Thoracic aorta (tissue), 2 donors: Measurements from ENCODE around the gene CCL23. TPM values are rescaled to one million over a fixed set of nuclear protein-coding genes. Genes with fewer than 3 reads are reported as not detected.

Experiments
- ATAC-seq: fragments of 150-250 bp; one replicate; pipeline ENCODE4 v1.8.0; 2017; ENCODE audit warnings: low read depth; ENCODE audit not compliant: insufficient number of reproducible peaks, low FRiP score
- DNase-seq: peaks from one replicate; pipeline ENCODE4 v3.0.0-alpha.2; 2020; ENCODE audit warnings: low spot score
- H3K27ac ChIP-seq, 2 donors: fragments of 200-600 bp; sonication (generic); 1 replicate in 1 of 2; 2 replicates in 1 of 2; pipeline ENCODE4 v1.5.1; 2016; ENCODE audit warnings: mild to moderate bottlenecking in 2 of 2, moderate library complexity in 2 of 2
- H3K27me3 ChIP-seq: fragments of 200-600 bp; sonication (generic); replicated peaks from 2 replicates; pipeline ENCODE4 v1.6.0; 2016; ENCODE audit warnings: mild to moderate bottlenecking; ENCODE audit not compliant: insufficient read depth
- H3K36me3 ChIP-seq: fragments of 200-600 bp; sonication (generic); one replicate; pipeline ENCODE4 v1.5.1; 2016
- H3K4me1 ChIP-seq, 2 donors: fragments of 200-600 bp; sonication (generic); 1 replicate in 1 of 2; 2 replicates in 1 of 2; pipeline versions ENCODE4 v1.5.1 to v1.6.0; 2016; ENCODE audit warnings: low read depth in 2 of 2, mild to moderate bottlenecking in 1 of 2; ENCODE audit not compliant: control insufficient read depth in 1 of 2
- H3K4me3 ChIP-seq: fragments of 200-600 bp; sonication (generic); 2 replicates; pipeline ENCODE4 v1.5.1; 2016; ENCODE audit warnings: mild to moderate bottlenecking
- H3K9me3 ChIP-seq: fragments of 200-600 bp; sonication (generic); 2 replicates; pipeline ENCODE4 v1.5.1; 2016
- CTCF ChIP-seq: fragments of 200-600 bp; sonication (generic); IDR thresholded peaks from one replicate; pipeline ENCODE4 v1.5.1; 2019; ENCODE audit warnings: antibody characterized with exemption
- total RNA-seq, 2 donors: library from RNA; depleted of rRNA; stranded (reverse); fragments of >200 nt; gene quantifications; one replicate each; pipeline versions ENCODE4 v1.1.0 to v1.2.3, GENCODE V29; 2016

CCL23 gene
- total RNA-seq, 2 donors from 2014 or later = not detected

- H3K9me3 ChIP-seq = no peaks in the 10 kb centered on the region
- no peak for ATAC-seq
- no peak overlapping the region for H3K4me3 ChIP-seq
Measured at GRCh38 chr17:35984140-35984539, 33.6 kb downstream of the CCL23 start.

GRCh38 chr17:35982409-35983191 is 35.2 kb downstream of the CCL23 start:
- Histone ChIP-seq H3K4me1 (no peaks in the 10 kb centered on the region), H3K36me3 (no peaks in the 10 kb centered on the region), H3K27me3 (no peaks in the 10 kb centered on the region), H3K27ac (no peak overlapping the region), H3K4me3 (no peak overlapping the region), H3K9me3 (no peaks in the 10 kb centered on the region)
- no peak for ATAC-seq
- TF ChIP-seq CTCF = no peak
- no peak for DNase-seq

More at GRCh38 chr17:35984140-35984539, 33.6 kb downstream of the CCL23 start:
- no peaks in the 10 kb centered on the region for H3K4me1 ChIP-seq
- H3K36me3 ChIP-seq = no peaks in the 10 kb centered on the region
- H3K27me3 ChIP-seq = no peaks in the 10 kb centered on the region
- no peak for DNase-seq
- TF ChIP-seq CTCF = no peak
- H3K27ac ChIP-seq = no peak overlapping the region

- H3K36me3 ChIP-seq = no peaks in the 10 kb centered on the region
- no peak overlapping the region for H3K4me3 ChIP-seq
- no peaks in the 10 kb centered on the region for H3K4me1 ChIP-seq
- TF ChIP-seq CTCF = no peak
- no peak overlapping the region for H3K27ac ChIP-seq
- H3K27me3 ChIP-seq = no peaks in the 10 kb centered on the region
- ATAC-seq (no peak), DNase-seq (no peak)
- H3K9me3 ChIP-seq = no peaks in the 10 kb centered on the region
Measured at GRCh38 chr17:35981908-35982330, 35.9 kb downstream of the CCL23 start.

GRCh38 chr17:35981246-35981645 is 36.5 kb downstream of the CCL23 start, which contains the start of gene CCL16:
Gene CCL16, minus strand, starts transcription at chr17:35981497. Its CDS starts 77 bp downstream, at chr17:35981420.
- H3K36me3 ChIP-seq = no peaks in the 10 kb centered on the region
- no peaks in the 10 kb centered on the region for H3K9me3 ChIP-seq
- TF ChIP-seq CTCF = no peak
- ATAC-seq = no peak
- no peak for DNase-seq
- H3K27ac ChIP-seq = no peak within 1 kb of the TSS
- H3K4me3 ChIP-seq = no peak within 1 kb of the TSS
- no peaks in the 10 kb centered on the region for H3K4me1 ChIP-seq
- no peaks in the 10 kb centered on the region for H3K27me3 ChIP-seq

- no peaks in the 10 kb centered on the region for H3K36me3 ChIP-seq
- H3K27ac ChIP-seq = no peak overlapping the region
- H3K27me3 ChIP-seq = no peaks in the 10 kb centered on the region
- no peaks in the 10 kb centered on the region for H3K4me1 ChIP-seq
- ATAC-seq = no peak
- H3K4me3 ChIP-seq = no peak overlapping the region
- H3K9me3 ChIP-seq = no peaks in the 10 kb centered on the region
- TF ChIP-seq CTCF = no peak
- no peak for DNase-seq
Measured at GRCh38 chr17:35978346-35978745, 39.4 kb downstream of the CCL23 start.
